ENCODE data around the gene SF3B4. TPM values are rescaled to one million over a fixed set of nuclear protein-coding genes. Genes with fewer than 3 reads are reported as not detected.
A peak's percentile ranks its signal among the peaks of the same experiment; 100 is the strongest.

Gene SF3B4
- total and polyA plus RNA-seq, 2 of the 13 experiments (the other 11 are each of a cell fraction or from before 2014, with no cell fraction given) = 13.8 to 14.8 TPM

- TF ChIP-seq TOPORS (CRISPR knock-in tag; IDR thresholded peaks at IDR 0.05) (no peak), POLR2G (IDR thresholded peaks at IDR 0.05; ENCODE audit: low read depth, low read length) (peak; percentile 73), ZNF713 (CRISPR knock-in tag; IDR thresholded peaks at IDR 0.05) (no peak), ZNF292 (CRISPR knock-in tag; IDR thresholded peaks at IDR 0.05; ENCODE audit: borderline replicate concordance, low read depth) (no peak), FOXK2 (IDR thresholded peaks at IDR 0.05) (no peak), MED13 (CRISPR knock-in tag; IDR thresholded peaks at IDR 0.05) (no peak), RFXANK (CRISPR knock-in tag; IDR thresholded peaks at IDR 0.05) (no peak), THAP11 (CRISPR knock-in tag; IDR thresholded peaks at IDR 0.05) (peak; percentile 100), MZF1 (CRISPR knock-in tag; IDR thresholded peaks at IDR 0.05; ENCODE audit: borderline replicate concordance) (no peak), ATAD3A (CRISPR knock-in tag; IDR thresholded peaks at IDR 0.05) (no peak), SMAD3 (CRISPR knock-in tag; IDR thresholded peaks at IDR 0.05) (0 out of 2 replicates have a peak, but pooled peaks have one; percentile 23), ESRRA (CRISPR knock-in tag; IDR thresholded peaks at IDR 0.05; ENCODE audit: low read depth) (0 out of 2 replicates have a peak, but pooled peaks have one; percentile 27), ZBTB49 (CRISPR knock-in tag; IDR thresholded peaks at IDR 0.05; ENCODE audit: borderline replicate concordance) (no peak), MED8 (CRISPR knock-in tag; IDR thresholded peaks at IDR 0.05; ENCODE audit: insufficient replicate concordance) (no peak)
- TF ChIP-seq, protein P1, sequence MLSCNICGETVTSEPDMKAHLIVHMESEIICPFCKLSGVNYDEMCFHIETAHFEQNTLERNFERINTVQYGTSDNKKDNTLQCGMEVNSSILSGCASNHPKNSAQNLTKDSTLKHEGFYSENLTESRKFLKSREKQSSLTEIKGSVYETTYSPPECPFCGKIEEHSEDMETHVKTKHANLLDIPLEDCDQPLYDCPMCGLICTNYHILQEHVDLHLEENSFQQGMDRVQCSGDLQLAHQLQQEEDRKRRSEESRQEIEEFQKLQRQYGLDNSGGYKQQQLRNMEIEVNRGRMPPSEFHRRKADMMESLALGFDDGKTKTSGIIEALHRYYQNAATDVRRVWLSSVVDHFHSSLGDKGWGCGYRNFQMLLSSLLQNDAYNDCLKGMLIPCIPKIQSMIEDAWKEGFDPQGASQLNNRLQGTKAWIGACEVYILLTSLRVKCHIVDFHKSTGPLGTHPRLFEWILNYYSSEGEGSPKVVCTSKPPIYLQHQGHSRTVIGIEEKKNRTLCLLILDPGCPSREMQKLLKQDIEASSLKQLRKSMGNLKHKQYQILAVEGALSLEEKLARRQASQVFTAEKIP (CRISPR knock-in tag; IDR thresholded peaks at IDR 0.05; ENCODE audit: borderline replicate concordance) = no peak
- TF ChIP-seq, protein P2, sequence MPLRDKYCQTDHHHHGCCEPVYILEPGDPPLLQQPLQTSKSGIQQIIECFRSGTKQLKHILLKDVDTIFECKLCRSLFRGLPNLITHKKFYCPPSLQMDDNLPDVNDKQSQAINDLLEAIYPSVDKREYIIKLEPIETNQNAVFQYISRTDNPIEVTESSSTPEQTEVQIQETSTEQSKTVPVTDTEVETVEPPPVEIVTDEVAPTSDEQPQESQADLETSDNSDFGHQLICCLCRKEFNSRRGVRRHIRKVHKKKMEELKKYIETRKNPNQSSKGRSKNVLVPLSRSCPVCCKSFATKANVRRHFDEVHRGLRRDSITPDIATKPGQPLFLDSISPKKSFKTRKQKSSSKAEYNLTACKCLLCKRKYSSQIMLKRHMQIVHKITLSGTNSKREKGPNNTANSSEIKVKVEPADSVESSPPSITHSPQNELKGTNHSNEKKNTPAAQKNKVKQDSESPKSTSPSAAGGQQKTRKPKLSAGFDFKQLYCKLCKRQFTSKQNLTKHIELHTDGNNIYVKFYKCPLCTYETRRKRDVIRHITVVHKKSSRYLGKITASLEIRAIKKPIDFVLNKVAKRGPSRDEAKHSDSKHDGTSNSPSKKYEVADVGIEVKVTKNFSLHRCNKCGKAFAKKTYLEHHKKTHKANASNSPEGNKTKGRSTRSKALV (CRISPR knock-in tag; IDR thresholded peaks at IDR 0.05) = no peak
- TF ChIP-seq, protein P3, sequence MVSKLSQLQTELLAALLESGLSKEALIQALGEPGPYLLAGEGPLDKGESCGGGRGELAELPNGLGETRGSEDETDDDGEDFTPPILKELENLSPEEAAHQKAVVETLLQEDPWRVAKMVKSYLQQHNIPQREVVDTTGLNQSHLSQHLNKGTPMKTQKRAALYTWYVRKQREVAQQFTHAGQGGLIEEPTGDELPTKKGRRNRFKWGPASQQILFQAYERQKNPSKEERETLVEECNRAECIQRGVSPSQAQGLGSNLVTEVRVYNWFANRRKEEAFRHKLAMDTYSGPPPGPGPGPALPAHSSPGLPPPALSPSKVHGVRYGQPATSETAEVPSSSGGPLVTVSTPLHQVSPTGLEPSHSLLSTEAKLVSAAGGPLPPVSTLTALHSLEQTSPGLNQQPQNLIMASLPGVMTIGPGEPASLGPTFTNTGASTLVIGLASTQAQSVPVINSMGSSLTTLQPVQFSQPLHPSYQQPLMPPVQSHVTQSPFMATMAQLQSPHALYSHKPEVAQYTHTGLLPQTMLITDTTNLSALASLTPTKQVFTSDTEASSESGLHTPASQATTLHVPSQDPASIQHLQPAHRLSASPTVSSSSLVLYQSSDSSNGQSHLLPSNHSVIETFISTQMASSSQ (IDR thresholded peaks at IDR 0.05; ENCODE audit: low read depth) = no peak
- TF ChIP-seq, protein P3 (CRISPR knock-in tag; IDR thresholded peaks at IDR 0.05; ENCODE audit: borderline replicate concordance) = no peak
Observed at GRCh38 chr1:149899460-149900284, 27.9 kb downstream of the SF3B4 start, which contains the start of gene BOLA1 (continued).

Data from HepG2 (cell line).